HepG2 (cell line): ENCODE results near the gene PROS1. TPM values are rescaled to one million over a fixed set of nuclear protein-coding genes. Genes with fewer than 3 reads are reported as not detected.

Experiments used
- AGO2 ChIP-seq: fragments of 200-400 bp; formaldehyde crosslinking; optimal IDR thresholded peaks from 2 replicates; pipeline ENCODE3; 2017; ENCODE audit warnings: mild to moderate bottlenecking, low read depth, low read length, moderate library complexity
- DDIT3 ChIP-seq: sonication (generic); formaldehyde crosslinking; IDR thresholded peaks from 2 replicates; pipeline ENCODE4 v1.4.0; 2020; ENCODE audit warnings: mild to moderate bottlenecking, missing genetic modification reagents
- GMEB2 ChIP-seq: IDR thresholded peaks from 2 replicates; pipeline ENCODE4 v1.6.1; 2016; ENCODE audit warnings: missing biosample characterization, missing genetic modification reagents, low read depth
- HMG20B ChIP-seq: conservative IDR thresholded peaks from 2 replicates; pipeline ENCODE4 v1.6.1; 2016; ENCODE audit warnings: missing genetic modification reagents, missing compliant biosample characterization
- KMT2B ChIP-seq: IDR thresholded peaks from 2 replicates; pipeline ENCODE4 v1.6.1; 2016; ENCODE audit warnings: missing genetic modification reagents, missing compliant biosample characterization
- NONO ChIP-seq, 2 experiments: fragments of 450-650 bp in 1 of 2; sonication (generic) in 1 of 2; formaldehyde crosslinking in 1 of 2; IDR thresholded peaks in 1 of 2; conservative IDR thresholded peaks in 1 of 2; 2 replicates each; pipeline versions ENCODE4 v1.6.1 to v1.8.0; 2017 to 2022; ENCODE audit warnings: mild to moderate bottlenecking in 1 of 2, missing genetic modification reagents in 1 of 2, moderate library complexity in 1 of 2
- PATZ1 ChIP-seq: sonication (generic); formaldehyde crosslinking; IDR thresholded peaks from 2 replicates; pipeline ENCODE4 v1.4.0; 2020; ENCODE audit warnings: missing genetic modification reagents
- PHB2 ChIP-seq: fragments of 450-650 bp; IDR thresholded peaks from 2 replicates; pipeline ENCODE4 v1.6.1; 2018; ENCODE audit not compliant: partially characterized antibody
- POGZ ChIP-seq: sonication (generic); formaldehyde crosslinking; IDR thresholded peaks from 2 replicates; pipeline ENCODE4 v1.4.0; 2020; ENCODE audit warnings: mild to moderate bottlenecking, missing genetic modification reagents
- RARA ChIP-seq: IDR thresholded peaks from 2 replicates; pipeline ENCODE4 v1.6.1; 2016; ENCODE audit warnings: missing genetic modification reagents, missing compliant biosample characterization
- SCMH1 ChIP-seq: sonication (generic); formaldehyde crosslinking; IDR thresholded peaks from 2 replicates; pipeline ENCODE4 v1.9.0; 2021; ENCODE audit warnings: missing genetic modification reagents, mild to moderate bottlenecking, borderline replicate concordance
- ZBTB42 ChIP-seq: sonication (generic); formaldehyde crosslinking; IDR thresholded peaks from 2 replicates; pipeline ENCODE4 v1.5.0; 2020; ENCODE audit warnings: mild to moderate bottlenecking, missing genetic modification reagents
- ZFP90 ChIP-seq: sonication (generic); formaldehyde crosslinking; IDR thresholded peaks from 2 replicates; pipeline ENCODE4 v1.8.0; 2022; ENCODE audit warnings: missing genetic modification reagents, mild to moderate bottlenecking, inconsistent platforms, borderline replicate concordance
- ZNF3 ChIP-seq: IDR thresholded peaks from 2 replicates; pipeline ENCODE4 v1.7.0; 2017; ENCODE audit warnings: inconsistent platforms
- ZNF503 ChIP-seq: sonication (generic); formaldehyde crosslinking; IDR thresholded peaks from 2 replicates; pipeline ENCODE4 v1.4.0; 2020; ENCODE audit warnings: missing genetic modification reagents
- ZNF598 ChIP-seq: sonication (generic); formaldehyde crosslinking; IDR thresholded peaks from 2 replicates; pipeline ENCODE4 v1.5.1; 2020; ENCODE audit warnings: mild to moderate bottlenecking, missing genetic modification reagents, borderline replicate concordance
- ZNF639 ChIP-seq: conservative IDR thresholded peaks from 2 replicates; pipeline ENCODE4 v1.6.1; 2018; ENCODE audit warnings: missing genetic modification reagents
- ZNF766 ChIP-seq: sonication (generic); formaldehyde crosslinking; IDR thresholded peaks from 2 replicates; pipeline ENCODE4 v1.5.0; 2020; ENCODE audit warnings: missing genetic modification reagents, borderline replicate concordance
- ZNF891 ChIP-seq: sonication (generic); formaldehyde crosslinking; IDR thresholded peaks from 2 replicates; pipeline ENCODE4 v1.5.0; 2020; ENCODE audit warnings: mild to moderate bottlenecking, missing genetic modification reagents
- ZSCAN12 ChIP-seq: sonication (generic); formaldehyde crosslinking; IDR thresholded peaks from 2 replicates; pipeline ENCODE4 v1.9.0; 2021; ENCODE audit warnings: mild to moderate bottlenecking, missing genetic modification reagents
- polyA plus RNA-seq, 8 experiments: library from polyadenylated mRNA; depleted of rRNA in 3 of 8; stranded (reverse) in 7 of 8; unstranded in 1 of 8; fragments of >200 nt; fragmentation: Illumina TruSeq in 4 of 8; extraction: Trizol in 4 of 8; gene quantifications; 2 replicates each; pipeline versions ENCODE4 v1.2.1 to v1.2.3, GENCODE V29; 2011 to 2016; ENCODE audit warnings: low read depth in 4 of 8, missing spikeins in 1 of 8, mixed read lengths in 1 of 8; ENCODE audit not compliant: insufficient read depth in 1 of 8
- total RNA-seq, 5 experiments: library from RNA; depleted of rRNA; stranded (reverse); fragments of >200 nt; fragmentation: Illumina TruSeq; extraction: Trizol; gene quantifications; 2 replicates each; pipeline ENCODE4 v1.2.3, GENCODE V29; 2016; ENCODE audit warnings: low read depth in 1 of 5

Gene PROS1
- total and polyA plus RNA-seq, 2 of the 13 experiments (the other 11 are each of a cell fraction or from before 2014, with no cell fraction given) = 63.8 to 76.8 TPM

- peak; percentile 51; the same call in 1 of the 2 replicates for TF ChIP-seq ZNF598 (CRISPR knock-in tag)
- TF ChIP-seq ZFP90 (CRISPR knock-in tag) = no peak
- 0 out of 2 replicates have a peak, but pooled peaks have one; percentile 5 for TF ChIP-seq RARA
- no peak for TF ChIP-seq HMG20B
- no peak for TF ChIP-seq ZNF503 (CRISPR knock-in tag)
- TF ChIP-seq ZNF639 (CRISPR knock-in tag) = peak; percentile 57; the same call in 1 of the 2 replicates
- TF ChIP-seq ZNF891 = 0 out of 2 replicates have a peak, but pooled peaks have one; percentile 28
- no peak for TF ChIP-seq SCMH1
- TF ChIP-seq NONO (IDR thresholded peaks at IDR 0.05) = no peak
- TF ChIP-seq NONO (CRISPR knock-in tag; conservative IDR thresholded peaks at IDR 0.05) = 0 out of 2 replicates have a peak, but pooled peaks have one; percentile 38
- TF ChIP-seq ZNF3 (CRISPR knock-in tag) = no peak
- no peak for TF ChIP-seq PHB2
- TF ChIP-seq POGZ (CRISPR knock-in tag) = peak; percentile 91
- no peak for TF ChIP-seq ZBTB42 (CRISPR knock-in tag)
- peak; percentile 89 for TF ChIP-seq GMEB2
- peak; percentile 67 for TF ChIP-seq AGO2
- TF ChIP-seq ZNF766 (CRISPR knock-in tag) = 0 out of 2 replicates have a peak, but pooled peaks have one; percentile 56
- TF ChIP-seq DDIT3 = no peak
- peak; percentile 92 for TF ChIP-seq KMT2B (CRISPR knock-in tag)
- no peak for TF ChIP-seq ZSCAN12 (CRISPR knock-in tag)
- peak; percentile 33; the same call in 1 of the 2 replicates for TF ChIP-seq PATZ1 (CRISPR knock-in tag)
Observed at GRCh38 chr3:93979850-93980676, 6.4 kb upstream of the PROS1 start, which contains the start of gene ARL13B (continued).
